ELF-1 (cell line): ENCODE data around the gene GRB7.
"Not testable (repeated sequence)": the region's sequence is repeated elsewhere in the genome, so short reads cannot be mapped to it uniquely, and the experiment has no call there.

ENCODE experiments used
- DNase-seq: peaks from one replicate; pipeline ENCODE4 v3.0.0-alpha.2; 2016; ENCODE audit warnings: low read depth, low spot score

Gene GRB7

DNA sequence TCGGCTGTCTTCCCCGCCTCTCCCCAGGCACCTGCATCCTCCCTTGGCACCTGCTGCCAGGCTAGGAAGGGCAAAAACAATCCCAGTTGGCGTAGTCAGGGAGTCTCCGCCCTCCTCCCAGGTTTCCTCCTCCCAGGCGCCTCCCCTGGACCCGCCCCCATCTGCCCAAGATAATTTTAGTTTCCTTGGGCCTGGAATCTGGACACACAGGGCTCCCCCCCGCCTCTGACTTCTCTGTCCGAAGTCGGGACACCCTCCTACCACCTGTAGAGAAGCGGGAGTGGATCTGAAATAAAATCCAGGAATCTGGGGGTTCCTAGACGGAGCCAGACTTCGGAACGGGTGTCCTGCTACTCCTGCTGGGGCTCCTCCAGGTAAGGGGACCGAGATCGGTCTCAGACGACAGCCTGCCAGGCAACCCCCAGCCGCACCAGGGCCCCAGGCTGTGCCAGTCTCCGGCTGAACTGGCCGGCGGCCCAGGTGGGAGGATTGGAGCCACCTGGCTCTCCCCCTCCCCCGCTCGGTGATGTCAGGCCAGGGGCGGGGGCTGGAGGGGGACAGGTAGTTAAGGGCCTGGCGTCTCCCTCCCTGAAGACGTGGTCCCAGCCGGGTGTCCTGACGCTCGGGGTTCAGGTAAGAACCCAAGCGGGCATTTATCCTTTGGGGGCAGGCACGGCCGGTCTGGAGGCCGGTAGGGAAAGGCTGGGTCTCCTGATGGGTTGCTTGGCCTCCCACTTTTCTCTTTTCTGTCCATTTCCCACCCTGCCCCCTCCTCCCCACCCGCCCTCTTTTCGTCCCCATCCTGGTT lies at the start of gene GRB7:
GRB7 (plus strand) TSS at position 179 of the 808 bp plus-strand sequence. CDS start 4,364 bp downstream, outside the sequence.
- peak; percentile 78 for DNase-seq

DNA sequence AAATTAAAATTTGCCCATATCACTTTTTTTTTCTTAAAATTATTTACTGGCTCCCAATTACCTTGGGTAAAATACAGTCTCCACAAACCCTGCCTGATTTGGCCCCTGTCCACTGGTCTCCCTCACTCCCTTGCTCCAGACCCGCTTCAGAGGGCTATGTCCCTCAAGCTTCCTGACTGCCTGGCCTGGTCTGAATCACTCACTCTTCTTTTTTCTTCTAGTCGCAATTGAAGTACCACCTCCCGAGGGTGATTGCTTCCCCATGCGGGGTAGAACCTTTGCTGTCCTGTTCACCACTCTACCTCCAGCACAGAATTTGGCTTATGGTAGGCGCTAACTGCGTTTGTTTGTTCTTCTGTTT lies 49.3 kb upstream of the GRB7 start:
- DNase-seq, result no peak

DNA sequence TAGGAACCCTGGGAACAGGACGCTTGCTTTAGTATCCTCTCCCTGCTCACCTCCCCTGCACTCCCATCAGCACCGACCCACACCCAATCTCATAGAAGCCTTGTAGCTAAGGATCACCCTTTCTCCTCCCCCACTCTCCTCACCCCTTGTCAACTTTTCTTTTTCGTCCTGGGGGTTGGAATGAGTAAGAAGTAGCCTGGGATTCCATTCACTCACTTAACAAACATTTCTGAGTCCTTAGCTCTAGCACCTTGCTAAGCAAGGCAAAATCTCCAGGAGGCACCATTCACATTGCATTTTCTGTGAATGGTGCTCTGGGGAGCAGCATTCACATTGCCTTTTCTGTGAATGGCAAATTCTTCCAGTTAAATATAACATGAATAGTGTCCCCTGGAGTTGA lies 48.8 kb upstream of the GRB7 start:
- DNase-seq, result no peak

DNA sequence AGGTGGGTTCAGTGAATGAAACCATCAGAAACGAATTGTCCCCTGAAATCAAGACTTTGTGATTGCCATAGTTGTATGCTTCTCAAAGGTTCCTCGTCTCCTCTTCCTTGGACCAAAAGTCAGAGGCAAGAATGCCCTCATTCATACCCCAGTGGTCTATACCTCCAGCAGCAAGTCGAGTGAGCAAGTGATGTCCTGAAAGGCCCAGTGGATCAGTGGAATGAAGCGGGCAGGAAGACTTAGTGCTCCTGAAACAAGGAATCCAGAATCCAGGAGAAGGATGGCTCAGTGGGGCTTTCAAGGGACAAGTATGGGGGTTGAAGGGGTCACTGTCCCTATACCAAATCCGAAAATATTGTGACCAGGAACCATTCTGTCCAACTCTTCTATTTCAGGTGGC lies 43.1 kb upstream of the GRB7 start:
- no peak for DNase-seq

DNA sequence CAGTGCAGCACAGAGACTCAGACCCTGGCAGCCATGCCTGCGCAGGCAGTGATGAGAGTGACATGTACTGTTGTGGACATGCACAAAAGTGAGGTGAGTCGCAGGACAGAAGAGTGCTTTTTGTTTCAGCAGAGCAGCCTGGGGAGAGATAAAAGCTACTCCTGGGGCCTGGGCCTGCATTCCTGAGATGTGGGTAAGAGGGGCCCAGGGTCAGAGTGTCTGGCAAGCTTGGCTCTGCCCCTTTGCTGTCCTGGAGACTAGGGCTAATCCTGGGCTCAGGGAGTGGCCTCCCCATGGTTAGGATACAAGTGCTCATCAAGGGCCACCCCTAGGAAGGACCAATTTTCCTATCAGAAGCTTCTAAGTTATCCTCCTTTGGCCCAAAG lies 42.7 kb upstream of the GRB7 start:
- DNase-seq, result peak; percentile 45

DNA sequence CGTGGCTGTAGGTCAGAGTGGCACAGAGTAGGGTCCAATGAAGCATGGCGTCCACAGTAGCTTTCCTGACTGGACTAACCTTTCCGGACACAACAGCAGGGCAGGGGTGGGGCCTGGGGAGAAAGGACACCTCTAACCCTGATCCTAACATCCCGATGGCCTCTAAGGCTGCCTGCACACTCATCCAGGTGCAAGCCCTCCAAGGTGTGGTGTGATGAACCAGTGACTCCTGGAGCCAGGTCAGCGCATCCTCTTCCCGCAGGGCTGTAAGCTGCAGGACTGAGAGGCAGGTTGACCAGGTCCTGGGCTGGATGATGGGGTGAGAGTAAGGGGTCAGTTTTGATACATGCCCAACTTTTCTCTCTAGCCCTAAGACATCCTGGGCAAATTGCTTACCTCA lies 41.0 kb upstream of the GRB7 start:
- DNase-seq, result no peak

DNA sequence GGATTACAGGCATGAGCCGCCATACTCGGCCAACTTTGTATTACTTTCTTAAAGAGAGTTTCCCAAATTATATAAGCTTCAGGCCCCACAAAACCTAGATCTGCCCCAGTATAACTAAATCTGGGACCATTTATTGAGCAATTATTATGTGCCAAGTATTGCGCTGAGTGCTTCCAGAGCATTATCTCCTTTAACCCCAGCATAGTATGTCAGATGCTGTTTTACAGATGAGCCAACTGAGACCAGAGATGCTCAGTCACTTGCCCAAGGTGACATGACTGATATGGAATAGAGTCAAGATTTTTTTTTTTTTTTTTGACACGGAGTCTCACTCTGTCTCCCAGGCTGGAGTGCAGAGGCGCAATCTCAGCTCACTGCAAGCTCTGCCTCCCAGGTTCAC lies 39.8 kb upstream of the GRB7 start:
- no peak for DNase-seq

DNA sequence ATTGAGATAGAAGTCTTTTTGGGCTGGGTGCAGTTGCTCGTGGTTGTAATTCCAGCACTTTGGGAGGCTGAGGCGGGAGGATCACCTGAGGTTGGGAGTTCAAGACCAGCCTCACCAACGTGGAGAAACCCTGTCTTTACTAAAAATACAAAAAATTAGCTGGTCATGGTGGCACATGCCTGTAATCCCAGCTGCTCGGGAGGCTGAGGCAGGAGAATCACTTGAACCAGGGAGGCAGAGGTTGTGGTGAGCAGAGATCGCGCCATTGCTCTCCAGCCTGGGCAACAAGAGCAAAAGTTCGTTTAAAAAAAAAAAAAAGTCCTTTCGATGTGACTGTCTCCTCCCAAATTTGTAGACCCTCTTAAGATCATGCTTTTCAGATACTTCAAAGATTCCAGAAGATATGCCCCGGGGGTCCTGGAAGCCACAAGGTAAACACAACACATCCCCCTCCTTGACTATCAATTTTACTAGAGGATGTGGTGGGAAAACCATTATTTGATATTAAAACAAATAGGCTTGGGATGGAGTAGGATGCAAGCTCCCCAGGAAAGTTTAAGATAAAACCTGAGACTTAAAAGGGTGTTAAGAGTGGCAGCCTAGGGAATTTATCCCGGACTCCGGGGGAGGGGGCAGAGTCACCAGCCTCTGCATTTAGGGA lies 38.5 kb upstream of the GRB7 start:
- DNase-seq, result not testable (repeated sequence)

DNA sequence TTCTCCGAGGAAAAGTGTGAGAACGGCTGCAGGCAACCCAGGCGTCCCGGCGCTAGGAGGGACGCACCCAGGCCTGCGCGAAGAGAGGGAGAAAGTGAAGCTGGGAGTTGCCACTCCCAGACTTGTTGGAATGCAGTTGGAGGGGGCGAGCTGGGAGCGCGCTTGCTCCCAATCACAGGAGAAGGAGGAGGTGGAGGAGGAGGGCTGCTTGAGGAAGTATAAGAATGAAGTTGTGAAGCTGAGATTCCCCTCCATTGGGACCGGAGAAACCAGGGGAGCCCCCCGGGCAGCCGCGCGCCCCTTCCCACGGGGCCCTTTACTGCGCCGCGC lies 38.0 kb upstream of the GRB7 start, which contains the start of gene ERBB2:
ERBB2 (plus strand) TSS at position 247 of the 330 bp plus-strand sequence. CDS start 175 bp downstream, outside the sequence.
- DNase-seq, result peak; percentile 85

DNA sequence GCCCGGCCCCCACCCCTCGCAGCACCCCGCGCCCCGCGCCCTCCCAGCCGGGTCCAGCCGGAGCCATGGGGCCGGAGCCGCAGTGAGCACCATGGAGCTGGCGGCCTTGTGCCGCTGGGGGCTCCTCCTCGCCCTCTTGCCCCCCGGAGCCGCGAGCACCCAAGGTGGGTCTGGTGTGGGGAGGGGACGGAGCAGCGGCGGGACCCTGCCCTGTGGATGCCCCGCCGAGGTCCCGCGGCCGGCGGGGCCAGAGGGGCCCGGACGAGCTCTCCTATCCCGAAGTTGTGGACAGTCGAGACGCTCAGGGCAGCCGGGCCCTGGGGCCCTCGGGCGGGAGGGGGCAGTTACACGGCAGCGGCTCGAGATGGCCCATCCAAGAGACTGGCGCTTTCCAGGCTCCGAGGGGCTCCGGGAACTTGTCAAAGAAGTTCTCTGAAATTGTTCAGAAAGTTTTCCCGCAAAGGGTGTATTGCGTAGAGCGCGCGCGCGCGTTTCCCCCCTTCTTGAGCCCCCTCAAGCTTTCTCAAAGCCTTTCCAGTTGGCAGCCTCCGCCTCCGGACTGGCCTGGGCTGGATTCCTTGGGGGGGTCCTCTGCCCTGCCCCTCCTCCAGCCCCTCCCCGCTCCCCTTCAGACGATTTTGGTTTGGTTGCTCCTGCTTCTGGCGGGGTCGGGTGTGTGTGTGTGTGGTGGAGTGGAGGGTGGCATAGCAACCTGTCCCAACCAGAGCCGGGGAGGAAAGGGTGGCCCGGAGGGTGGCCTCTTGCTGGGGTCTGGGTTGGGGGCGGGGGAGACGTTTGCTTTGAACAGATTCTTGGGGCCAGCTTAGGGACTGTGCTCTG lies 37.4 kb upstream of the GRB7 start:
- peak; percentile 64 for DNase-seq

DNA sequence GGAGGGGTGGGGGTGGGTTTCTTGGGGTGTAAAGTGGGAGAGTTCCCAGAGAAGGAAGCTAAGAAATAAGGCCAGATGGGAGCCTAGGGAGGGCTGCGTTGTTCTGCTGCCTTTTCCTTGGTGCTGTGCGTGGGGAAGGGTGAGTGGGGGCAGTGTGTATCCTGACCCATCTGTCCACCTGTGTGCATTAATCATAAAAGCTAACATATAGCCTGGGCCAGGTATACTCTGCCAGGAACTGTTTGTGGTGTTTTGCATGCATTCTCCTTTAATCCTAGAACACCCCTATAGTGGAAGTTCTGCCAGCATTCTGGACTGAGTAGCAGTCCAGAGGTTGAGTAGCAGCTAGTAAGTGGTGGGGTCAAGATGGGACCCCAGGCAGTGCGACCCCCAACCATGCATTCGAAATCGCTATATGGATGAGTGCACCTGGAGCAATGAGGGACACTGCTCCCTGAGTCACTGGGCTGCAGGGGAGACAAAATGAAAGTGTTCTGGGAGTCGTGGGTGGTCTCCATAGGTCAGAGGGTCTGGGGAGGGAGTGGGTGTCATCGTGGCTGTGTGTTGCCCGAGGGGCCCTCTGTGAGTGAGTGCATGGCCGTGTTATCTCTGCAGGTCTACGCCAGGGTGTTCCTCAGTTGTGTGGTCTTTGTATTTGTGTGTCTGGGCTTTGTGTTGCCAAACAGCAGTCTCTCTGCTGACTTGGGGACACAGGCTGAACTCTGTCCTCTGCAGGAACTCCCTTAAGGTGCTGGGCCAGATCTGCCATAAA lies 36.5 kb upstream of the GRB7 start:
- peak; percentile 30 for DNase-seq

DNA sequence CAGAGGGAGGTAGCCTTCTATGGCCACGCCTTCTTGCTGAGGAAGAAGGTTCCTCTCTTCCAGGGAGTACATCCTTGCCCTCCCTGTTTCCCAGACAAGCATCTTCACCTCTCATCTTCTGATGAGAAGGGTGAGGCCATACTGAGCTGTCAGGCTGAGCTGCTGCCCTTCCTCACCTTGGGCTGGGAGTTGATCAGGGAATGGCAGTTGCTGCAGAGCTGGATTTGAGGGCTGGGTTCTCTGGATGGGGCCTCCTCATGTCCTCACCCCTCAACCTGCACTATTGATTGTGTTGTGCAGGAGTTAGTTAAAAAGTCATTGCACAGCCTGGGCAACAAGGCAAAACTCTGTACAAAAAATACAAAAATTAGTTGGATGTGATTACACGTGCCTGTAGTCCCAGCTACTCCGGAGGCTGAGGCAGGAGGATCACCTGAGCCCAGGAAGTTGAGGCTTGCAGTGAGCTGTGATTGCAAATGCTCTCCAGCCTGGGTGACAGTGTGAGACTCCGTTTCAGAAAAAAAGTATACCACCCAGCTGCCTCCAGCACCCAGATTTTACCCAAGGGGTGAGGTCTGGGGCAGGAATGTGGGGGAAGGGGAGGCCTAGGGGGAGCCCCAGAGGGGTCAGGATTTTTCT lies 35.8 kb upstream of the GRB7 start:
- no peak for DNase-seq

DNA sequence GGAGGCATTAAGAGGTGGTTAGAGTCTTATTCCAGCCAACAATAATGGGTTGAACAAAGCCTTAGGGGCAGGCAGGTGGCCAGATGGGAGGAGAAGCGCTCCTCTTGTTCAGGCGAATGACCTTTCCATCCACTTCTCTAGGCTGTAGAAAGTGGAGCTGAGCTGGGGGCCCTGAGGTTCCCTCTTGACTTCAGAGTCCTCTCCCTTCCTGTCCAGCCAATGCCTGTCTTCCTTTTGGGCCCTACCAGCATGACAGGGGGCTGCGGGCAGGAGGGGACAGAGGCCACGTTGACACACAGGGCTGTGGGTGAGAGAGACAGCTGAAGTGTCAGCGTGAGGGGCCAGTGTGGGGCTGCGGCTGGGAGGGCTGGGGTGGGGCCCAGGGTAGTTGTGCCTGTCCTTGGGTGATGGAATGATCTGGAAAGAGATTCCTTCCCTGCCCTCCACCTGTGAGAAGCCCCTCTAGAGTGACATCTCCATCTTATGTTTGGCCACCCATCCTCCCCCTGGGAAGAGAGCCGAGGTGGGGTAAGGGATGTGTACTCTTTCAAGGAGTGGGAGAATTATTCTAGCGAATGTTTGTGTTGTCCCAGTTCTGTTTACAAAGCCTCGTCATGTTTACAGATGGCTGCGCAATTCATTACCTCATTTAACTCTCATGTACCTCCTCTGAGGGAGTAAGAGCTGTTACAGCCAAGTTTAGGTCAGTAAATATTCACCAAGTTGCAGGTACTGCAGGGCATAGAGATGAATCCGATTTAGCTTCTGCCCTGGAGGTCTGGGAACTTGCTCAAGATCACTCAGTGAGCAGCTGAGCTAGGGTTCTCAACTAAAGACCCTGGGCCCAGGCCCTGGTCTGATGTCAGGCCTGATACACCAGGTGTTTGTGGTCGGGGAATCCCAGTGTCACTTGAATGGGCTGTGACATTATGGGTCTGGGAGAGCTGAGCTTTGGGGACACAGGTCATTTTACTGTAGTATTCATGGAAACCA lies 34.5 kb upstream of the GRB7 start:
- no peak for DNase-seq

DNA sequence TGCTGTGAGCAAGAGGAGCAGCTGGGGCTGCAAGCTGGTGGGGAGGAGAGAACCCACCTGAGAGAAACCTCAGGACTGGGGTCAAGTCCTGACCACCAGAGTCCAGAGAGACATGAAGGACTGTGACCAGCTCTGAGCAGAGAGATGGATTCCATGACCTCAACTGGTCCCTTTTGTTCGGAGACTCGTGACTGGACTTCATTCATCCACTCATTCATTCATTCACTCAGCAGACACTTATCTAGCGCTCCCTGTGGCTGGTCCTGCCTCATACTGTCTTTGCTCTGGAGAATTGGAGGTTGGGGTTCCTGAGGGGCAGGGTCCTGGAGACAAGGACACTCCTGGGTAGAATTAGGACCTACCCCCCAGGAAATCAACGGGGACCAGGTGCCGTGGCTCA lies 33.8 kb upstream of the GRB7 start:
- no peak for DNase-seq

DNA sequence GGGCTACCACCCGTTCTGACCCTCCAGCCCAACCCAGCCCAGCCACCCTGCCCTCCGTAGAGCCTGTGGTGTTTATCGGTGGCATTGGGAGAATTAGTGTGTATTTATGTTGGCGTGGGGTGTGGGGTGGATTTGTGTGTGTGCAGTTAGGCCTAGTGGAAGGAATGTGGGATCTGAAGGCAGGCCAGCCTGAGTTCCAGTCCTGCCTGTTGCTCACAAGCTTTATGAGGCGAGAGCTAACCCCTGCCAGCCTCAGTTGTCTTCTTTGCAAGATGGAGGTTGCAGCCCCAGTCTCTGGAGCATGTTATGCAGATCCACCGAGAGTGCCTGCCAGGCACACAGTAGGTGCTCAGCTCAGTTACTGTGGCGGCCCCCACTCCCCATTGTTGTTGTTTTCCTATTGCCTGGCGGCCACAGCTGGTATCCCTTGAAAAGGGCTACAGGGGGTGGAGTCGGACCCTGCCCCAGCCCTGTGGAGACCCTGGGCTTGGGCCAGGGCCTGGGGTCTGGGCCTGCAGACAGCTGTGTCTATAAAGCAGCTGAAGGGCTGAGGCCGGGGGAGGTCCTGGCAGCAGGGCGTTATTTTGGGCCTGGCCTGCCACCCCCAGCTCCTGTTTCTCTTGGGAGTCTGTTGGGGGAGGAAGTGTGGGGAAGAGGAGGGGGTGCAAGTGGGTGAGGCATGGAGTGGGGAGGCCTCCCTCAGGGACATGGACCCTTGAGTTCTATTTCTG lies 32.8 kb upstream of the GRB7 start:
- peak; percentile 67 for DNase-seq

DNA sequence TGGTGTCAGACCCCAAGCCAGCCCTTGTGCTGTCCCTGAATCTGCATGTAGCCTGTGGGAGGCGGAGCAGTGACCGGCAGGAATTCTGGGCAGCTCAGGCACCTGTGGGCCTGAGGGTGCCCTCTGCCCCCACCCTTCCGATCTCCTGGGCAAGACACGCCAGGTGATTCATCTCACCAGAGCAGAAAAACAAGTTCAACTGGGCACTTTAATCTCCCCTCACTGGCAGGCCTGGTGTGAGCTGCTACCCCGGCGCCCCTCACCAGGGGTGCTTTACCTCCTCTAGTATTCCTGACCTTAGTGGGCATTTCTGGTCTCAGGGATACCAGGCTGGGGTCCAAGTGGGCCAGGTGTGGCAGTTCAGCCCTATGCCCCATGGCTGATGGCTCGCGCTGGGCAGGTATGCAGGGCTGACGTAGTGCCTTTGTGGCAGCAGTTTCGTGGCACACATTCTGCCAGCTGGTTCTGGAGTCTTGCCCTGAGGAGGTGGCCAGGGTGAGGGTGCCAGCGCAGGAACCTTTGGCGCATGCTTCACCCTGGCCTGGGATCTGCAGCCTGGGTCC lies 31.9 kb upstream of the GRB7 start:
- peak; percentile 56 for DNase-seq

DNA sequence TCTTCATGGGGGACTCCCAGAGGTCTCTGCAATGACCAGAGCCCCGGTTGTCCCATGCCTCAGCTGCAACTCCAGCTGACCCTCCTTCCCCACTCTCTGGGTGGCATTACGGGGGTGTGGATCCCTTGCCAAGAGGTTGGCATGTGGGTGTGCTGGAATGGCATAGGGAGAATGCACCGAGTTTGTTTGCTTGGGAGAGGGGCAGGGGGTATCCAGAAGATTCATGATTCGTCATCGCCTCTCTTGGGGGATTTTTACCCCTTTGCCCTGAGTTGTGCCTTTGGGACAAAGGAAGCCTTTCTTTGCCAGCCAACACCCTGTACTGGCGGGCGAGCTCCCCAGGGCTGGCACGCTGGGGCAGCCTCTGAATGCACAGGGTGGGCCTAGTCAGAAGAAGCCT lies 31.4 kb upstream of the GRB7 start:
- no peak for DNase-seq

DNA sequence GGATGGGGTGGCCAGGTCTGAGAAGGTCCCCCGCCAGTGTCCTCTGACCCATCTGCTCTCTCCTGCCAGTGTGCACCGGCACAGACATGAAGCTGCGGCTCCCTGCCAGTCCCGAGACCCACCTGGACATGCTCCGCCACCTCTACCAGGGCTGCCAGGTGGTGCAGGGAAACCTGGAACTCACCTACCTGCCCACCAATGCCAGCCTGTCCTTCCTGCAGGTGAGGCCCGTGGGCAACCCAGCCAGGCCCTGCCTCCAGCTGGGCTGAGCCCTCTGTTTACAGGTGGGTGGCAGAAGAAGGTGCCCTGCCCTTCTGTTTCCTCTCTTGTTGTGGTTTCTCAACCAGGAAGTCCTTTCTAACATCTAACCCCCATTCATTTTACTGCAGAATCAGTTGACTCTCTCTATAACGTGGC lies 30.8 kb upstream of the GRB7 start:
- no peak for DNase-seq
